ENCODE results near the gene FGGY.

GRCh38 chr1:59388191-59388590 is 91.3 kb downstream of the FGGY start:
- TF ChIP-seq CTCF (IDR thresholded peaks at IDR 0.05): no peak
- TF ChIP-seq POLR2A (IDR thresholded peaks at IDR 0.05): no peak

All from uterus (tissue), 2 donors.